Measurements from ENCODE around the gene ACBD3. TPM values are rescaled to one million over a fixed set of nuclear protein-coding genes. Genes with fewer than 3 reads are reported as not detected.
A peak's percentile ranks its signal among the peaks of the same experiment; 100 is the strongest.

The ACBD3 gene
- total RNA-seq, 6 experiments from 2014 or later = 14.6 to 23.6 (median 17.5) TPM

DNA sequence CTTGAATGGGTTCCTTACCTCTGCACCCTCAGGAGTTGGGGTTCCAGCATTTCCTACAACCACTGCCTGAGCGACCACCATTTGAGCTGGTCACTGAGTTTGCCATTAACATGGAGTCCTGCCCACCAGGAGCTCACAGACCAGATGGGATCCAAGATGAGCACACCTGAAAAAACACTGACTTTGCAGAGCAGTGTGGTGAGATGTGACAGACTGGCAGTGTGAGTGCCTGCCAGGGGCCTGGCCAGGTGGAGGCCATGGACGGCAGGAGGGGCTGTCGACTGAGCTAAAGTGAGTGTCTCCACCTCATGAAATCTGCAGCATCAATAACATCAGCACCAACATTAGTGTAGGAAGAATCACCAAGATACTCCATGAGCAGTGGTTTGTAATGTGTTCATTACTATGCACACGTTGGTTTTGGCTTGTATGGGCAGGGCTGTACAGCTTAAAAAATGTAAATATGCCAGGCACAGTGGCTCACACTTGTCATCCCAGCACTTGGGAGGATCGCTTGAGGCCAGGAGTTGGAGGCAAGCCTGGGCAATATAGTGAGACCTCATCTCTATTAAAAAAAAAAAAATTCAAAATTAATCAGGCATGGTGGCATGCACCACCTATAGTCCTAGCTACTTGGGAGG lies 24.8 kb upstream of the ACBD3 start:
- Histone ChIP-seq H3K27me3 (no peaks in the 10 kb centered on the region), H3K36me3 (no peaks in the 10 kb centered on the region), H3K27ac (no peak overlapping the region), H3K9me3 (no peaks in the 10 kb centered on the region), H3K4me1 (no peaks in the 10 kb centered on the region), H3K4me3 (no peak overlapping the region)
- TF ChIP-seq CTCF (IDR thresholded peaks at IDR 0.05) = no peak
- TF ChIP-seq POLR2A (IDR thresholded peaks at IDR 0.05) = no peak
- ATAC-seq (no peak), DNase-seq (no peak)
- 79% methylated on average over 3 of the region's 5 CpGs for WGBS (ENCODE audit: insufficient coverage, low coverage, low lambda C conversion rate, missing lambda C conversion rate)
- intact Hi-C loops (cut with DNase I) = no loop called here

DNA sequence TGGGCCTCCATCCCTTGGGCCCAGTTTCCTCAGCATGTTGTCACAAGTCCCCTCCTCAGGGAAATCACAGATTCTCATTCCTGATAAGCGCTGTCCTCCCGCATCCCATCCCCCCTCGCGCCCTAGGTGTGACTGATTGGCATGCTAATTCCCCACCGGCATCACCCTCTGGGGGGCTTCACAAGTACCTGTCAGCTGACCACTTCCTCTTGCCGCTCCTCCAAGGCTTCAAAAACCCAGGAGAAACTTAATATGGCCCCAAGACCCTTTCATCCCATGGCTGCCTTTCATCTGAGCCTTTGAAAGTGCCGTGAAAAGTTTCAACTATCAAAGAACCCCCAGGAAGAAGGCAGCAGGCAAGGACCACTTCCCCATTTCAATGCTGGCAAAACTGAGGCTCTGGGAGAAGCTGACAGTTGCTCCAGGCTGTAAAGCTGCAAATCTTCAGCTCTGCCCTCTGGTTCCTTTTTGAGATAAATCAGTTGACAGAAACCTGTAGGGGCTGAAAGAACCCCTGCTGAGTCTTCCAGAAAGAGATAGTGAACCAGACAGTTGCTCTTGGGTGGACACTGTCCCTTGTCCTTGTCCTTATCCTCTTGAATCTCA lies 24.1 kb upstream of the ACBD3 start:
- DNase-seq (no peak), ATAC-seq (no peak)
- intact Hi-C loops (cut with DNase I) = no loop called here
- WGBS (ENCODE audit: insufficient coverage, low coverage, low lambda C conversion rate, missing lambda C conversion rate) = 61% methylated on average over 2 of the region's 7 CpGs
- Histone ChIP-seq H3K9me3 (no peaks in the 10 kb centered on the region), H3K4me1 (no peaks in the 10 kb centered on the region), H3K4me3 (no peak overlapping the region), H3K27me3 (no peaks in the 10 kb centered on the region), H3K27ac (no peak overlapping the region), H3K36me3 (no peaks in the 10 kb centered on the region)
- no peak for TF ChIP-seq POLR2A (IDR thresholded peaks at IDR 0.05)
- no peak for TF ChIP-seq CTCF (IDR thresholded peaks at IDR 0.05)

- ATAC-seq (peak in 1 of 4 donors; percentile 16), DNase-seq (no peak)
- intact Hi-C loops (cut with DNase I) = no loop called here
- Histone ChIP-seq H3K4me1 (no peaks in the 10 kb centered on the region), H3K9me3 (no peaks in the 10 kb centered on the region), H3K36me3 (no peaks in the 10 kb centered on the region), H3K4me3 (no peak overlapping the region), H3K27me3 (no peaks in the 10 kb centered on the region), H3K27ac (no peak overlapping the region)
- TF ChIP-seq CTCF (IDR thresholded peaks at IDR 0.05) (no peak), POLR2A (IDR thresholded peaks at IDR 0.05) (no peak)
- WGBS (ENCODE audit: insufficient coverage, low coverage, low lambda C conversion rate, missing lambda C conversion rate) = 77% methylated on average over 13 of the region's 17 CpGs
Observed at GRCh38 chr1:226209307-226210059, 22.9 kb upstream of the ACBD3 start.

- no peak for TF ChIP-seq CTCF (IDR thresholded peaks at IDR 0.05)
- no peak for TF ChIP-seq POLR2A (IDR thresholded peaks at IDR 0.05)
- Histone ChIP-seq H3K4me3 (no peak overlapping the region), H3K36me3 (no peaks in the 10 kb centered on the region), H3K4me1 (no peaks in the 10 kb centered on the region), H3K27me3 (no peaks in the 10 kb centered on the region), H3K9me3 (no peaks in the 10 kb centered on the region), H3K27ac (no peak overlapping the region)
- ATAC-seq (no peak), DNase-seq (no peak)
- intact Hi-C loops (cut with DNase I) = no loop called here
- 93% methylated on average over 5 of the region's 5 CpGs for WGBS (ENCODE audit: insufficient coverage, low coverage, low lambda C conversion rate, missing lambda C conversion rate)
Observed at GRCh38 chr1:226207048-226207447, 20.5 kb upstream of the ACBD3 start.

Data from right lobe of liver (tissue), 6 donors.